ENCODE results near the gene FAM228A. TPM values are rescaled to one million over a fixed set of nuclear protein-coding genes. Genes with fewer than 3 reads are reported as not detected.
"Not testable (repeated sequence)": the region's sequence is repeated elsewhere in the genome, so short reads cannot be mapped to it uniquely, and the experiment has no call there.

FAM228A gene
- total RNA-seq = 1 to 10 TPM in 1 of 2 donors, under 1 TPM in 1; 0.55 to 4.8 TPM

DNA sequence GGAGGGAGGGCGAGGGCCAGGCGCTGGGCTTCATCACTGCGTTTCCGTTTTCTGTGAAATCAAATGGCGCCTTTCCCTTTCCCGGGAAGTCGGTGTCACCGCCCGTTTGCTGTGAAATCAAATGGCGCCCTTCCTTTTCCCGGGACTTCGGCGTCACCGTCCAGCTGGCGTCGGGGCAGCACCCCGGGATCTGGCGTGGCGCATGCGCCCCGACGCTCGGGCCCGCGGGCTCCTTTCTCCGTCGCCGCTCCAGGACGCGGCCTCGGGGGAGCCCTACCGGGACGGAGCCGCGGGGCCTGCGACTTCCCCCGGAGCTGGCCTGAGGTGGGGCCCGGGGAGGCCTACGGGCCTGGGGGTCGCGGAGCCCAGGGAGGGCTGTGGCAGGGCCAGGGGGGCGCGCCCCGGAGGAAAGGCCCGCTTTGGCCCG lies at the start of gene FAM228A:
TSS of gene FAM228A (plus strand) at position 203 of the 427 bp plus-strand sequence. CDS start 428 bp downstream, outside the sequence.
- H3K27ac ChIP-seq = no peak within 1 kb of the TSS
- H3K4me3 ChIP-seq = peak within 1 kb of the TSS in 1 of 2 donors; percentile 13
- intact Hi-C loops (cut with DNase I) = no loop called here

DNA sequence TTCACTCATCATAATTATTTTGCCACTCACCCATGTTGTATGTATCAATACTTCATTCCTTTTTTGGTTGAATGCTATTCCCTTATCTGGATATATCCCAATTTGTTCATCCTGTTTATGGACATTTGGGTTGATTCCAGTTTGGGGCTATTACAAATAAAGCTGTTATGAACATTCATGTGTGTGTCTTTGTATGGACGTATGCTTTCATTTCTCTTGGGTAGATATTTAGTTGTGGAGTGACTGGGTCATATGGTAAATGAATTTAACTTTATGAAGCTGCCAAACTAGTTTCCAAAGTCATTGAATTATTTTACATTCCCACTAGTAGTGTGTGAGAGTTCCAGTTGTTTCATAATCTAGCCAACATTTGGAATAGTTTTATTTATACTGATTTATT lies 48.9 kb upstream of the FAM228A start:
- DNase-seq (ENCODE audit: low spot score) = no peak
- Histone ChIP-seq H3K27me3 (replicated peaks; ENCODE audit: insufficient read depth) (no peaks in the 10 kb centered on the region), H3K27ac (no peak overlapping the region), H3K4me3 (no peak overlapping the region), H3K36me3 (no peaks in the 10 kb centered on the region), H3K9me3 (no peaks in the 10 kb centered on the region), H3K4me1 (replicated peaks) (peaks cover 4% of the 10 kb centered on the region)
- intact Hi-C loops (cut with DNase I) = no loop called here
- WGBS = 21% methylated on average over 1 of the region's 1 CpG
- TF ChIP-seq POLR2AphosphoS5 (IDR thresholded peaks at IDR 0.05) (no peak), POLR2A (IDR thresholded peaks at IDR 0.05) (no peak)
- TF ChIP-seq, protein P1, sequence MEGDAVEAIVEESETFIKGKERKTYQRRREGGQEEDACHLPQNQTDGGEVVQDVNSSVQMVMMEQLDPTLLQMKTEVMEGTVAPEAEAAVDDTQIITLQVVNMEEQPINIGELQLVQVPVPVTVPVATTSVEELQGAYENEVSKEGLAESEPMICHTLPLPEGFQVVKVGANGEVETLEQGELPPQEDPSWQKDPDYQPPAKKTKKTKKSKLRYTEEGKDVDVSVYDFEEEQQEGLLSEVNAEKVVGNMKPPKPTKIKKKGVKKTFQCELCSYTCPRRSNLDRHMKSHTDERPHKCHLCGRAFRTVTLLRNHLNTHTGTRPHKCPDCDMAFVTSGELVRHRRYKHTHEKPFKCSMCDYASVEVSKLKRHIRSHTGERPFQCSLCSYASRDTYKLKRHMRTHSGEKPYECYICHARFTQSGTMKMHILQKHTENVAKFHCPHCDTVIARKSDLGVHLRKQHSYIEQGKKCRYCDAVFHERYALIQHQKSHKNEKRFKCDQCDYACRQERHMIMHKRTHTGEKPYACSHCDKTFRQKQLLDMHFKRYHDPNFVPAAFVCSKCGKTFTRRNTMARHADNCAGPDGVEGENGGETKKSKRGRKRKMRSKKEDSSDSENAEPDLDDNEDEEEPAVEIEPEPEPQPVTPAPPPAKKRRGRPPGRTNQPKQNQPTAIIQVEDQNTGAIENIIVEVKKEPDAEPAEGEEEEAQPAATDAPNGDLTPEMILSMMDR (IDR thresholded peaks at IDR 0.05) = no peak

More for the DNA sequence above, at the start of gene FAM228A:
- TF ChIP-seq POLR2A (IDR thresholded peaks at IDR 0.05) (no peak), POLR2AphosphoS5 (IDR thresholded peaks at IDR 0.05) (no peak)
- no peak for DNase-seq (ENCODE audit: low spot score)
- Histone ChIP-seq H3K4me1 (replicated peaks) (no peaks in the 10 kb centered on the region), H3K36me3 (no peaks in the 10 kb centered on the region), H3K27me3 (replicated peaks; ENCODE audit: insufficient read depth) (no peaks in the 10 kb centered on the region), H3K9me3 (no peaks in the 10 kb centered on the region)
- 54% methylated on average over 45 of the region's 46 CpGs for WGBS

DNA sequence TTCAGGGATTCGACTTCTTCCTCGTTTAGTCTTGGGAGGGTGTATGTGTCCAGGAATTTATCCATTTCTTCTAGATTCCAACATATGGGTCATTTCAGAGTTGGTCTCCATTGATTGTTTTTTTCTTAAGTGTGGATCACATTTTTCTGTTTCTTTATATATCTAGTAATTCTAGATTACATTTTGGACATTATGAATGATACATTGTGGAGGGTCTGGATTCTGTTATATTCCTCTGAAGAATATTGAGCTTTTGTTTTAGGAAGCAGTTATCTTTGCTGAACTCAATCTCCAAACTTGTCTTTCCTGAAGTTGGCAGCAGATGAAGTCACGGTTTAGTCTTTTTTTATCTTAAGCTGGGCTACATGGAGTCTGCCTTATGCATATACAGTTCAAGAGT lies 42.3 kb upstream of the FAM228A start:
- H3K36me3 ChIP-seq = no peaks in the 10 kb centered on the region
- H3K27me3 ChIP-seq (replicated peaks; ENCODE audit: insufficient read depth) = no peaks in the 10 kb centered on the region
- no peaks in the 10 kb centered on the region for H3K4me1 ChIP-seq (replicated peaks)
- no peak overlapping the region for H3K4me3 ChIP-seq
- DNase-seq (ENCODE audit: low spot score) = no peak
- no peak overlapping the region for H3K27ac ChIP-seq
- TF ChIP-seq POLR2A (IDR thresholded peaks at IDR 0.05) (no peak), POLR2AphosphoS5 (IDR thresholded peaks at IDR 0.05) (no peak)
- TF ChIP-seq, protein P1 (IDR thresholded peaks at IDR 0.05) = no peak
- intact Hi-C loops (cut with DNase I) = no loop called here
- no peaks in the 10 kb centered on the region for H3K9me3 ChIP-seq
- WGBS = 99% methylated on average over 3 of the region's 3 CpGs

DNA sequence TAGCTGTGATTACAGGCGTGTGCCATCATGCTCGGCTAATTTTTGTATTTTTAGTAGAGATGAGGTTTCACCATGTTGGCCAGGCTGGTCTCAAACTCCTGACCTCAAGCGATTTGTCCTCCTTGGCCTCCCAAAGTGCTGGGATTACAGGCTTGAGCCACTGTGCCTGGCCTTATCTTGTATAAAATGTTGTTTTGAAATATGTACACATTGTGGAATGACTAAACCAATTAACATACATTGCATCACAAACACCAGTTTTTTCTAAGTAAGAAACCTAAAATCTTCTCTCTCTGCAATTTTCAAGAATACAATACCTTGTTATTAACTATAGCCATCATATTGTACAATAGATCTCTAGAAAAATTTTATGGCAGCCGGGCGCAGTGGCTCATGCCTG lies 34.5 kb upstream of the FAM228A start:
- H3K27ac ChIP-seq; H3K4me3 ChIP-seq; H3K36me3 ChIP-seq; H3K4me1 ChIP-seq (replicated peaks); DNase-seq (ENCODE audit: low spot score); H3K27me3 ChIP-seq (replicated peaks; ENCODE audit: insufficient read depth); H3K9me3 ChIP-seq; intact Hi-C loops (cut with DNase I): not testable (repeated sequence)
- 94% methylated on average over 5 of the region's 5 CpGs for WGBS

DNA sequence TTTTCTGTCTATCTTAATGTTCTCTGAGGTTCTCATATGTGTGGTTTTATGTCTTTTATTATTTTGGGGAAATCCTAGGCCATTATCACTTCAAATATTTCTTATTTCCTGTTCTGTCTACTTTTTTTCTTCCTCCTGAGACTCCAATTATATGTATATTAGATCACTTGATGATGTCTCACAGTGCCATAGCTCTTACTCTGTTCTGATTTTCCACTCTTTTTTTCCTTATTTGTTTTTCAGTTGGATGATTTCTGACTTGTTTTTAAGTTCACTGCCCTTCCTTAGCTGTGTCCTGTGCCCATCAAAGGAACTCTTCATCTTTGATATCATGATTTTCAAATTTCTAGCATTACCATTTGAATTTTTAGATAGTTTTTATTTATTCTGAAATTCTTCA lies 27.5 kb upstream of the FAM228A start:
- no peaks in the 10 kb centered on the region for H3K27me3 ChIP-seq (replicated peaks; ENCODE audit: insufficient read depth)
- no peak overlapping the region for H3K4me3 ChIP-seq
- no peaks in the 10 kb centered on the region for H3K36me3 ChIP-seq
- H3K27ac ChIP-seq = no peak overlapping the region
- no peaks in the 10 kb centered on the region for H3K4me1 ChIP-seq (replicated peaks)
- no peak for DNase-seq (ENCODE audit: low spot score)
- H3K9me3 ChIP-seq = no peaks in the 10 kb centered on the region
- TF ChIP-seq, protein P1 (IDR thresholded peaks at IDR 0.05) = no peak
- TF ChIP-seq POLR2AphosphoS5 (IDR thresholded peaks at IDR 0.05) = no peak
- TF ChIP-seq POLR2A (IDR thresholded peaks at IDR 0.05) = no peak
- intact Hi-C loops (cut with DNase I) = no loop called here

DNA sequence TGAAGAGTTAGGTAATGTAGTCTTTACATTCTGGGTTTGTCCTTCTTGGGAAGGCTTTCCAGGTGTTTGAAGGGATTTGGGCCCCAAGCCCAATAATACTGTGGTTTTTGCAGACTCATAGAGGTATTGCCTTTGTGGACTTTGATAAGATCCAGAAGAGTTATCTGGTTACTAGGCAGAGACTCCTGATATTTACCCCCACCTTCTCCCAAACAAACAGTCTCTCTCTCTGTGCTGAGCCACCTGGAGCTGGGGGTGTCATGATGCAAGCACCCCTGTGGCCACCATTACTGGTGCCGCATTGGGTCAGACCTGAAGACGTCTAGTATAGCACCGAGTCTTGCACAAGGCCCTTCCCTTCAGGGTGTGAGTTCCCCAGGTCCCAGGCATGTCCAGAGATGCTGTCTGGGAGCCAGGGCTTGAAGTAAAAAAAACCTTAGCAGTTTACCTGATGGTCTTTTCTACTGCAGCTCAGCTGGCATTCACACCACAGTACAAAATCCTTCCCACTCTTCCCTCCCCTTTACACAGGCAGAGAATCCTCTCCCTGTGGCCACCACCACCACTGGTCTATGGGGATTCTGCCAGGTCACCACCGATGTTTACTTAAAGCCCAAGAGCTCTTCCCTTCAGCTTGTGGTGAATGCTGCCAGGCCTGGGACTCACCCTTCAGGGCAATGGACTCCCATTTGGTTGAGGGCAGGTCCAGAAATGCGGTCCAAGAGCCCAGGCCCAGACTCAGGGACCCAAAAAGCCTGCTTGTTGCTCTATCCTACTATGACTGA lies 22.2 kb upstream of the FAM228A start:
- Histone ChIP-seq H3K27me3 (replicated peaks; ENCODE audit: insufficient read depth) (no peaks in the 10 kb centered on the region), H3K4me3 (no peak overlapping the region), H3K9me3 (no peaks in the 10 kb centered on the region), H3K36me3 (no peaks in the 10 kb centered on the region), H3K27ac (no peak overlapping the region), H3K4me1 (replicated peaks) (no peaks in the 10 kb centered on the region)
- no peak for DNase-seq (ENCODE audit: low spot score)
- TF ChIP-seq, protein P1 (IDR thresholded peaks at IDR 0.05) = no peak
- no peak for TF ChIP-seq POLR2AphosphoS5 (IDR thresholded peaks at IDR 0.05)
- no peak for TF ChIP-seq POLR2A (IDR thresholded peaks at IDR 0.05)
- WGBS = 98% methylated on average over 5 of the region's 5 CpGs
- intact Hi-C loops (cut with DNase I) = no loop called here

Measured in prostate gland (tissue), 2 donors.